GM19240 (cell line): ENCODE measurements around the gene ALDH3B2.
"Not testable (repeated sequence)": the region's sequence is repeated elsewhere in the genome, so short reads cannot be mapped to it uniquely, and the experiment has no call there.

Source experiments
- DNase-seq: peaks from one replicate; pipeline ENCODE4 v3.0.0; 2011; ENCODE audit warnings: low spot score; ENCODE audit not compliant: insufficient read length

ALDH3B2 gene, protein sequence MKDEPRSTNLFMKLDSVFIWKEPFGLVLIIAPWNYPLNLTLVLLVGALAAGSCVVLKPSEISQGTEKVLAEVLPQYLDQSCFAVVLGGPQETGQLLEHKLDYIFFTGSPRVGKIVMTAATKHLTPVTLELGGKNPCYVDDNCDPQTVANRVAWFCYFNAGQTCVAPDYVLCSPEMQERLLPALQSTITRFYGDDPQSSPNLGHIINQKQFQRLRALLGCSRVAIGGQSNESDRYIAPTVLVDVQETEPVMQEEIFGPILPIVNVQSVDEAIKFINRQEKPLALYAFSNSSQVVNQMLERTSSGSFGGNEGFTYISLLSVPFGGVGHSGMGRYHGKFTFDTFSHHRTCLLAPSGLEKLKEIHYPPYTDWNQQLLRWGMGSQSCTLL

GRCh38 chr11:67674442-67674871 lies at the start of gene ALDH3B2:
Gene ALDH3B2, minus strand, starts transcription at chr11:67674623. Its CDS starts 7,688 bp downstream, at chr11:67666935.
- no peak for DNase-seq

DNA sequence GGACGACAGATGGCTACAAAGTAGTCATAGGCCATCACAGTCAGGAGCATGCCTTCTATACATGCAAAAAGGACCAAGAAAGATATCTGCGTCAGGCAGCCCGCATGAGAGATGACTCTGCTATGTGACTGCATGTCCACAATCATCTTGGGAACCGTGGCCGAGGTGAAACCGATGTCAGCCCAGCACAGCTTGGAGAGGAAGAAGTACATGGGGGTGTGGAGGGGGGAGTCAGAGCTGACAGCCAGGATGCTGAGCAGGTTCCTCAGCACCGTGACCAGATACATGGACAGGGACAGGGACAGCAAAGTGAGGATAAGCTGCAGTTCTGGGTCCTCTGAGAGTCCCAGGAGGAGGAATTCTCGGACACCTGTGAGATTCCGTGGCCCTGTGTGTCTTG lies 48.6 kb upstream of the ALDH3B2 start:
- DNase-seq, result not testable (repeated sequence)

DNA sequence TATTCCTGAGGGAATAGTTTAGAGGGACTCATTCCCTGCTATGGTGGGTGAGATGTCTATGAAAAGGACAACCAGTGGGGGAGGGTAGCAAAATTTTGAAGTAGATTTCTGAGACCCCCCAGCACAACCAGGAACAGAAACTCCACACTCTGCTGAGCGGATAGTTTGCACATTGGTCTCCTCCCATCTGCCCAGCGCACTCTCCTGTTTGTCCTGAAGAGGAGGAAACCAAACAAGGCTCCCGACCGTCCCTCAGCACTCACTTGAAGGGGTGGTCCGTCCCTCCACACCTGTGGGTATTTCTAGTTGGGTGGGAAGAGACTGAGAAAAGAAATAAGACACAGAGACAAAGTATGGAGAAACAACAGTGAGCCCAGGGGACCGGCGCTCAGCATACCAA lies 41.8 kb upstream of the ALDH3B2 start:
- DNase-seq, result not testable (repeated sequence)

DNA sequence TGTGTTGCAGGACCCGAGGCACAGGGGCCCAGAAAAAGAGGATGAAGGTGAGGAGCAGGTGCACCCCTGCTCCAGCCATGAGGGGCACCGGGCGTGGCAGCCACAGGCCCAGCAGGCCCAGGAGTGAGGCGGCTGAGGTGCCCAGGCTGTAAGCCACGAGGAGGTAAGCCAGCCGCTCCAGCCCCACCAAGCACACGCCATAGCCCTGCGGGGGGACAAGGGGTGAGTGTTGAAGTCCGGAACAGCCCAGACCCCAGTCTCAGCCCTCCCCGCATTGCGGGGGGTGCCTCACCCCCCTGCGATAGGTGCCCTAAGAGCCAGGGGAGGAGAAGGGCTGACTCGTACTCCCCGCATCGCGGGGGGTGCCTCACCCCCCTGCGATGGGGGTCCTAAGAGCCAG lies 41.4 kb upstream of the ALDH3B2 start:
- not testable (repeated sequence) for DNase-seq

DNA sequence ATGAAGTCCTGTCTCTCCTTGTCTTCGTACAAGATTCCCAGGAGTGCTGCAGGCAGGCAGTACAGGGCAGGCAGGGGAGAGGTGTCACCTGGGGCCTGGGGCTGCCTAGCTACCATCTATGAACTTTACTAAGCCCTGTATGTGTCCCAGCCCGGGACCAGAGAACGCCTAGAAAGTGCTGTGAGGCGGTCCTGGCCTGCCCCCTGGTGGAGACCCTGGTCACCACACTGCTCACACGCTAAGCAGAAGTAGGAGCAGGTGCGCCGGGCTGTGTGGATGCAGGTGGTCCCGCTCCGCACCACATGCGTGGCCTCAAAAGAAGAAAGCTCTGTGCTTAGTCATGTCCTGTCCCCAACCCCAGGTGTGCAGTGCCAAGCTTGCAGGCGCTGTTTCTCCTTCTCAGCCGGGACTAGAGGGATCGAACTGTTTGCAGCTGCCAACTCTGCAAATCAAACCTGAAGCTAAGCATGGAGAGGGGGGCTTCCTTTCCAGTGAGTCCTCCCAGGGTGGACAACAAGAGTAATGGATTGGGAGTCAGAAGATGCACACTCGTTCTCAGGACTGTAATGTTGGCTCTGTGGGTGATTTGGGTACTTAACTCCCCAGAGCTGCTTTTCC lies 39.6 kb upstream of the ALDH3B2 start:
- DNase-seq, result not testable (repeated sequence)

DNA sequence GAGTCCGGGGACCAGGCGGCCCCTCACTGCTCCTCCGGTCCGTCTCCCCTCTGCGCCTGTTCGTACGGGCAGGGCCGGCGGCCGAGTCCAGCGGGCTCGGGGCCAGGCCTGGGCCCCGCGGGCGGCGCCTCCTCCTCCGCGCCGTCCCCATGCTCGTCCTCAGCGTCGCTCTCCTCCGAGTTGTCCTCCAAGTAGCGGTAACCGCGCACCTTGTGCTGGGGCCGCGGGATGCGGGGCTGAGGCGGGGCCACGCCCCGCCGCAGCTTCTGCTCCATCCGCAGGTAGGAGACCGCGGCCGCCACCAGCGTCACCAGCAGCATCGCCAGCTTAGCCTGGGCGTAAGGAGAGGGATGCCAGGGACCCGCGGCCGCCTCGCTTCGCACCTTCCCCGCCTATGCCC lies 37.3 kb upstream of the ALDH3B2 start:
- DNase-seq, result not testable (repeated sequence)

DNA sequence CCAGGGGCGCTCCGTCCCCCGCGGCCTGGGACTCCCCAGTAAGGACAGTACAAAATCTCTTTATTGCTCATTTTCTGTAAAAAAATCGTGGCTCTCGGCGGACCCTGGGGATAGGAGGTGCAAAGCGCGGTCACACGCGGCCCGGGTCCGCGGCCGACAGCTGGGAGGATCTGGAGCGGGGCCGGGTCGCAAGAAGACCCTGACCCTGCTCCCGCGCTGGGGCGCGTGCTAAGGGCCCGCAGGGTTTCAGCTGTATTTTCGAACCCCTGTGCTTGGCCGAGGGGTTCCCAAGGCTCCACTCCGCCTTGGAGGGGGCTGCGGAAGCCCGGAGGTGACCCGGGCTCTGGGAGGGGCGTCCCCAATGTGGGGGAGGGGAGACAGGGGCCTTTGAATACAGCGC lies 36.8 kb upstream of the ALDH3B2 start:
- DNase-seq, result not testable (repeated sequence)

DNA sequence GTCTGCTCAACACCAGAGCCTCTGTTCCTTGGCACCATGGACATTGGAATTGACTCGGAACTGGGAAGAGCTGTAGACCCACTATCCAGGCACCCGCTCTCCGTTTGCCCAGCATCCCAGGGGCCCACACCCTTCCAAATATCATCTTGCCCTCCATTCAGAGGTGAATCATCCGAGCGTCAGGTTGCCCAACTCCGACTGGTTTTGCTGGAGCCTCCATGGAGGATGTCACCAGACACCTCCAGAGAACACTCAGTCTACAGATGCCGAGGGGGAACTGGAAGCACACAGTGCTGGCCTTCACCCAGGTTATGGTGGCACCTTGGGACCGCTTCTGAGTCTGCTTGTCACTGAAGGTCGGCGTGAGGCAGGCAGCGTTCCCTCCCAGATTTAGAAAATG lies 35.4 kb upstream of the ALDH3B2 start:
- not testable (repeated sequence) for DNase-seq

GRCh38 chr11:67705264-67705663 lies 30.8 kb upstream of the ALDH3B2 start:
- no peak for DNase-seq

DNA sequence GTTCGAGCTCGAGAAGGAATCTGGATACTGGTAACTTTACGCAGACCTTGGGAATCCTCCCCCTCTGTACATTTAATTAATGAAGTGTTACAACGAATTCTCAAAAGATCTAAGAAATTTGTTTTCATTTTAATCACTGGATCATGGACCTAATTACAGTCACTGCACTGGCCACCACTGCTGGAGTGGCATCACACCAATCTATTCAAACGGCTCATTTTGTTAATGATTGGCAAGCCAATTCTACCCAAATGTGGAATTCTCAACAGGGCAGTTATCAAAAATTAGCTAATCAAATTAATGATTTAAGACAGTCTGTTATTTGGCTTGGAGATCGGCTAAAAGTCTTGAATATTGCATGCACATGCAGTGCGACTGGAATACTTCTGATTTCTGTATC lies 30.1 kb upstream of the ALDH3B2 start:
- no peak for DNase-seq

- DNase-seq, result not testable (repeated sequence)
Observed at GRCh38 chr11:67703709-67704108, 29.3 kb upstream of the ALDH3B2 start.

- no peak for DNase-seq
Observed at GRCh38 chr11:67700548-67701262, 26.3 kb upstream of the ALDH3B2 start.

DNA sequence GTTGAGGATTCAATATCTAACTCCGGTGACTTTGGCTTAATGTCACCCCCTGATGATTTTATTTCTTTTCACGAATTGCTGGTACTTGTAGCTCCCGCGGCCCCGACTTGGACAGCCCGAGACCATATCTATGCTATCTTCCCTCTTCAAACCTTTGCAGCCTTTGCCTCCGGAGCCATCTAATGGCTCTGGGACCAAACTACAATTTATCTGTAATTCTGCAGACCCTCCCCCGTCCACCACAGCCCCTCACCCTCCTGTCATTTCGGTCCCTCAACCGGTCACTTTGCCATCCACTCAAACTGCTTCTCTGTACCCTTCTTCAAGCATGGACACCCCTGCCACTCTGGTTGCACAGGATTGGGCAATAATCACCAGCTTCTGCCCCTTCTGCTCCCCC lies 25.7 kb upstream of the ALDH3B2 start:
- no peak for DNase-seq

DNA sequence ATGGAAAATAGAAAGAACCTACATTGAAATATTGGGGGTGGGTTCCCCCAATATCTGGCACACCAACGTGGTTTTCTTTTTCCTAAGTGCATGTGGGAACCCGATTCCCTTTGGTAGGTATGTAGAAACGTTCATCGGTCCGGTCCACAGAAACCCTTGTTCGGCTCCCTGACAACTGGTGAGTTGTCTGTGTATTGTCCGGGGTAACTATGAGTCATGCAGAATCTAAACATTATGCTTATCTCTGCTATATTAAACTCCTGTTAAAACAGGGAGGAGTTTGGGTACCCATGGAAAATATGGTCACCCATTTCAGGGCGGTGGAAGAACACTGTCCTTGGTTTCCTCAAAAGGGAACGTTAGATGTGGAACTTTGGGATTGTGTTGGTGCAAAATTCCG lies 25.1 kb upstream of the ALDH3B2 start:
- no peak for DNase-seq

- DNase-seq, result no peak
Observed at GRCh38 chr11:67698247-67698646, 23.8 kb upstream of the ALDH3B2 start.

GRCh38 chr11:67697846-67698245 lies 23.4 kb upstream of the ALDH3B2 start:
- DNase-seq, result no peak

DNA sequence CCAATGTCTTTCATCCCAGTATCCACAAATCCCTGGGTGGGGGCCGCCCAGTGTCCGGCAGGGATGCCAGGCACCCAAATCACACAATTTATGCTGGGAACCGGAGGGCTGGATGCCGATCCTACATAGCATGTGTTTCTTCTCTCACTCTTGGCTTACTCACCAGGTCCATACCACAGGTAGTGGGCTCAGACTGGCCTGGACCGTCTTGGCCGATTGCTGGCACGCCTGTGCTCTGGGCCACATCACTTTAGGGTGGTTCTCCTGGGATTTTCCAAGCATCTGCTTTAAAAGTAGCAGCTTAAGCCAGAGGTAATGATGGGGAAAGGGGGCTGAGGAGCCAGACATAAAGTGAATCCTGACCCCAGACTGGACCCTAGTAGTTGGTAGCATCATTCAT lies 22.6 kb upstream of the ALDH3B2 start:
- DNase-seq, result no peak

DNA sequence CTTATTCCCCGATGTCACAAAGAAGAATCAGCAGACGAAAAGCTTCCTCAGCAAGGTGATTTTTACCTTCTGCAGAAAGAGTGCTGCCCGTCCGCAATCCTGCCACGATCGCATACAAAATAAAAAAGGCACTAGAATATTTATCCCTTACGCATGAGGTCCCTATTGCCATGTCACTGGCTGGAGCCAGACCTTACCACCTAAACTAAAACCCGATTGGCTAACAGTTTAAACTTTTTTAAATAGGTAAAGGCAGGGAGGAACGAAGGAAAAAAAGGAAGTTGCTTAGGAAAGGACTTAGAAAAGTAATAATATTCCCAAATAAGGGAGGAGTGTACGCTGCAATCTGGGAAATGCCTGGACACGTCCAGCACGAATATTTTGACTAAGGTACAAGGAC lies 21.2 kb upstream of the ALDH3B2 start:
- DNase-seq, result no peak

- no peak for DNase-seq
Observed at GRCh38 chr11:67694875-67695555, 20.6 kb upstream of the ALDH3B2 start.

DNA sequence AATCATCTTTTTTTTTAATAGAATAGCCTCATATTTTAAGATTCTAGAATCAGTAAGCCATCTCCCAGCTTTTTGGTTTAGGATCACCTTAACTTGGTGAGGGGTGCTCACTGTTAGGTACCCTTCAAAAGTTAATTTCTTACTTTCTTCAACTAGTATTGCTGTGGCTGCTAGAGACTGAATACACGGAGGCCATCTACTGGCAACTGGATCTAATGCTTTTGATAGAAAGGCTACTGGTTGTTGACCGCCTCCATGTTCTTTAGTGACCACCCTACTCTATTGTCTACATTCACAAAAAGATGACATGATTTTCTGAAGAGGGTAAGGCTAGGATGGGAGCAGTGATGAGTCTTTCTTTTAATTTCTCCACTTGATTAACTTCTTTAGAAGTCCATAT lies 16.7 kb upstream of the ALDH3B2 start:
- DNase-seq, result no peak

DNA sequence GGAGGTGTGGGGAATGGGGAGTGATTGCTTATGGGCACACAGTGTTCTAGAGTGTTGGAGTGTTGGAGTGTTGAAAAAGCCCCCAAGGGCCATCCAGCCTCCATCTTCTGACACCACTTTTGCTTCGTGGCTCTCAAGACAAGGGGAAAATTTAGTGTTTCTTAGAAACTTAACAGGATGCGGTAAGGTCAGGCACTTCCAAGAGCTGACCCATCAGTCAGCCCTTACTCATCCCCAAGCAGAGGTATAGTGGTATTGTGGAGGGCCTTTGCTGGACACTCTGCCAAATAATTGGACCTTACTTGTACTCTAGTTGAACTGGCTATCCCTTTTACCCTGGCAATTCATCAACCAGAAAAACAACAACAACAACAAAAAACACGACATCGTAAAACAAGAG lies 14.8 kb upstream of the ALDH3B2 start:
- DNase-seq, result no peak

DNA sequence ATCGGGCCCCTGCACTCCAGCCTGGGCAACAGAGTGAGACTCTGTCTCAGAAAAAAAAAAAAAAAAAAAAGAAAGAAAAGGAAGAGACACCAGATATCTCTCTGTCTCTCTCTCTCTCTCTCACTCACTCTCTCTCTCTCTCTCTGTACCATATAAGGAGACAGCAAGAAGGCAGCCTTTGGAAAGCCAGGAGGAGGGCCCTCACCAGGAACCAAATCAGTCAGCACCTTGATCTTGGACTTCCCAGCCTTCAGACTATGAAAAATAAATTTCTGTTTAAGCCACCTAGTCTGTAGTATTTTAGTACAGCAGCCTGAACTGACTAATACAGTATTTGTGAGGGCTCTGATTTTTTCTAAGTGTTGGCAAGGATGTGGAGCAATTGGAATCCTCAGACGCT lies 13.6 kb upstream of the ALDH3B2 start:
- DNase-seq, result no peak
